Measurements from ENCODE around the gene NPSR1. TPM values are rescaled to one million over a fixed set of nuclear protein-coding genes. Genes with fewer than 3 reads are reported as not detected.

The NPSR1 gene
- polyA plus RNA-seq, 1 of the 3 experiments (the other 2 are of a cell fraction) = not detected

GRCh38 chr7:34761627-34762026, 103.6 kb downstream of the NPSR1 start:
- Histone ChIP-seq H3K9me2 (no peaks in the 10 kb centered on the region), H3K4me2 (no peak overlapping the region), H3K27ac (ENCODE audit: low read depth in 2 of 2, low read length in 1 of 2) (no peak overlapping the region), H3F3A (replicated peaks; ENCODE audit: insufficient read depth) (no peaks in the 10 kb centered on the region), H3K79me2 (ENCODE audit: insufficient read depth) (no peaks in the 10 kb centered on the region), H3K9ac (no peak overlapping the region), H2AFZ (ENCODE audit: low read depth) (no peak overlapping the region), H3K9me3 (no peaks in the 10 kb centered on the region), H3K4me1 (ENCODE audit: control insufficient read depth in 1 of 2, insufficient read depth in 2 of 2, low read depth in 1 of 2, low read length in 1 of 2) (peaks cover 0 to 2% of the 10 kb centered on the region in 2 experiments; a peak in 1 of 4 replicates), H3K36me3 (replicated peaks in 1 of 2; ENCODE audit: control insufficient read depth in 1 of 2, insufficient read depth in 2 of 2, low read length in 1 of 2) (no peaks in the 10 kb centered on the region), H3K27me3 (ENCODE audit: insufficient read depth) (peaks cover 5% of the 10 kb centered on the region; the same call in 1 of the 2 replicates), H3K4me3 (ENCODE audit: low read depth in 2 of 2, low read length in 1 of 2) (no peak overlapping the region), H4K20me1 (ENCODE audit: insufficient read depth) (no peaks in the 10 kb centered on the region)
- ChIA-PET CTCF (no interaction called here), POLR2A (no interaction called here)
- DNase-seq = no peak
- TF ChIP-seq EZH2phosphoT487 (IDR thresholded peaks at IDR 0.05; ENCODE audit: borderline replicate concordance, low read depth) (no peak), FOXJ3 (CRISPR knock-in tag; IDR thresholded peaks at IDR 0.05) (no peak), REST (IDR thresholded peaks at IDR 0.05; ENCODE audit: low read depth, low read length) (no peak), USF1 (IDR thresholded peaks at IDR 0.05; ENCODE audit: borderline replicate concordance, low read depth) (no peak), MEF2A (IDR thresholded peaks at IDR 0.05; ENCODE audit: borderline replicate concordance, low read depth) (no peak), ELF1 (IDR thresholded peaks at IDR 0.05) (no peak), ZBTB33 (IDR thresholded peaks at IDR 0.05; ENCODE audit: borderline replicate concordance, low read depth) (no peak), FOXM1 (IDR thresholded peaks at IDR 0.05; ENCODE audit: low read depth) (no peak), IRF3 (IDR thresholded peaks at IDR 0.05; ENCODE audit: low read depth, low read length) (no peak)

- POLR2A ChIA-PET = no interaction called here
These were observed 104.7 kb downstream of the NPSR1 start for GRCh38 chr7:34762764-34763163.

More at GRCh38 chr7:34762764-34763163, 104.7 kb downstream of the NPSR1 start:
- no peak for TF ChIP-seq EZH2phosphoT487 (IDR thresholded peaks at IDR 0.05; ENCODE audit: borderline replicate concordance, low read depth)
- no peaks in the 10 kb centered on the region for H4K20me1 ChIP-seq (ENCODE audit: insufficient read depth)
- no peak overlapping the region for H2AFZ ChIP-seq (ENCODE audit: low read depth)
- no peaks in the 10 kb centered on the region for H3K9me3 ChIP-seq
- no peak overlapping the region for H3K9ac ChIP-seq
- no peak overlapping the region for H3K27ac ChIP-seq (ENCODE audit: low read depth in 2 of 2, low read length in 1 of 2)
- no peak overlapping the region for H3K4me3 ChIP-seq (ENCODE audit: low read depth in 2 of 2, low read length in 1 of 2)
- 6% methylated on average over 2 of the region's 2 CpGs for WGBS (ENCODE audit: low lambda C conversion rate)
- H3K27me3 ChIP-seq (ENCODE audit: insufficient read depth) = peaks cover 5% of the 10 kb centered on the region; the same call in 1 of the 2 replicates
- H3K36me3 ChIP-seq (replicated peaks in 1 of 2; ENCODE audit: control insufficient read depth in 1 of 2, insufficient read depth in 2 of 2, low read length in 1 of 2) = no peaks in the 10 kb centered on the region
- peaks cover 0 to 2% of the 10 kb centered on the region in 2 experiments; a peak in 1 of 4 replicates for H3K4me1 ChIP-seq (ENCODE audit: control insufficient read depth in 1 of 2, insufficient read depth in 2 of 2, low read depth in 1 of 2, low read length in 1 of 2)
- no peak overlapping the region for H3K4me2 ChIP-seq
- no peaks in the 10 kb centered on the region for H3K79me2 ChIP-seq (ENCODE audit: insufficient read depth)
- H3F3A ChIP-seq (replicated peaks; ENCODE audit: insufficient read depth) = no peaks in the 10 kb centered on the region
- DNase-seq = no peak
- no peaks in the 10 kb centered on the region for H3K9me2 ChIP-seq
- CTCF ChIA-PET = no interaction called here

Data from SK-N-SH (cell line).